Testis (tissue), 2 donors: ENCODE data around the gene PRIM2.
"Not testable (repeated sequence)": the region's sequence is repeated elsewhere in the genome, so short reads cannot be mapped to it uniquely, and the experiment has no call there.

Experiments
- POLR2A ChIP-seq: fragments of 450-650 bp; IDR thresholded peaks from one replicate; pipeline ENCODE4 v1.6.1; 2017; ENCODE audit warnings: antibody characterized with exemption, mild to moderate bottlenecking, moderate library complexity
- TF ChIP-seq, protein P1 (sequence below), 3 experiments: fragments of 450-650 bp in 2 of 3; fragments of 200-600 bp in 1 of 3; sonication (generic) in 1 of 3; IDR thresholded peaks; one replicate each; pipeline ENCODE4 v1.5.1; 2016 to 2019; ENCODE audit warnings: antibody characterized with exemption in 3 of 3, mild to moderate bottlenecking in 2 of 3, moderate library complexity in 1 of 3

DNA sequence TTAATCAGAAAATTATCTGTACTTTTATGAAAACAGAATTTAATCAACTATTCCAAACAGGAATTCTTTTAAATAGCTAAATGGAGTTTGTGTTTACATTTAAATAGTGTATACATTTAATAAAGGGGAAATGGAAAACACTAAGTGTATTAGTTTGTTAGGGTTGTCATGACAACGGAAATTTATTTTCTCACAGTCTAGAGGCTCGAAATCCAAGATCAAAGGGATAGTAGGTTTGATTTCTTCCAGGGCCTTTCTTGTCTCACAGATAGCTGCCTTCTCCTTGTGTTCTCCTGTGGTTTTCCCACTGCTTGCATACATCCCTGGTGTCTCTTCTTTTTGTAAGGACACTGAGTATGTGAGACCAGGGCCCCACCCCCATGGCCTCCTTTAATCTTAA, 215.2 kb downstream of the PRIM2 start:
- TF ChIP-seq, protein P1, sequence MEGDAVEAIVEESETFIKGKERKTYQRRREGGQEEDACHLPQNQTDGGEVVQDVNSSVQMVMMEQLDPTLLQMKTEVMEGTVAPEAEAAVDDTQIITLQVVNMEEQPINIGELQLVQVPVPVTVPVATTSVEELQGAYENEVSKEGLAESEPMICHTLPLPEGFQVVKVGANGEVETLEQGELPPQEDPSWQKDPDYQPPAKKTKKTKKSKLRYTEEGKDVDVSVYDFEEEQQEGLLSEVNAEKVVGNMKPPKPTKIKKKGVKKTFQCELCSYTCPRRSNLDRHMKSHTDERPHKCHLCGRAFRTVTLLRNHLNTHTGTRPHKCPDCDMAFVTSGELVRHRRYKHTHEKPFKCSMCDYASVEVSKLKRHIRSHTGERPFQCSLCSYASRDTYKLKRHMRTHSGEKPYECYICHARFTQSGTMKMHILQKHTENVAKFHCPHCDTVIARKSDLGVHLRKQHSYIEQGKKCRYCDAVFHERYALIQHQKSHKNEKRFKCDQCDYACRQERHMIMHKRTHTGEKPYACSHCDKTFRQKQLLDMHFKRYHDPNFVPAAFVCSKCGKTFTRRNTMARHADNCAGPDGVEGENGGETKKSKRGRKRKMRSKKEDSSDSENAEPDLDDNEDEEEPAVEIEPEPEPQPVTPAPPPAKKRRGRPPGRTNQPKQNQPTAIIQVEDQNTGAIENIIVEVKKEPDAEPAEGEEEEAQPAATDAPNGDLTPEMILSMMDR (IDR thresholded peaks at IDR 0.05) = not testable (repeated sequence)
- not testable (repeated sequence) for TF ChIP-seq POLR2A
